ENCODE data around the gene HSD17B10.
"Not testable (repeated sequence)": the region's sequence is repeated elsewhere in the genome, so short reads cannot be mapped to it uniquely, and the experiment has no call there.

The HSD17B10 gene

DNA sequence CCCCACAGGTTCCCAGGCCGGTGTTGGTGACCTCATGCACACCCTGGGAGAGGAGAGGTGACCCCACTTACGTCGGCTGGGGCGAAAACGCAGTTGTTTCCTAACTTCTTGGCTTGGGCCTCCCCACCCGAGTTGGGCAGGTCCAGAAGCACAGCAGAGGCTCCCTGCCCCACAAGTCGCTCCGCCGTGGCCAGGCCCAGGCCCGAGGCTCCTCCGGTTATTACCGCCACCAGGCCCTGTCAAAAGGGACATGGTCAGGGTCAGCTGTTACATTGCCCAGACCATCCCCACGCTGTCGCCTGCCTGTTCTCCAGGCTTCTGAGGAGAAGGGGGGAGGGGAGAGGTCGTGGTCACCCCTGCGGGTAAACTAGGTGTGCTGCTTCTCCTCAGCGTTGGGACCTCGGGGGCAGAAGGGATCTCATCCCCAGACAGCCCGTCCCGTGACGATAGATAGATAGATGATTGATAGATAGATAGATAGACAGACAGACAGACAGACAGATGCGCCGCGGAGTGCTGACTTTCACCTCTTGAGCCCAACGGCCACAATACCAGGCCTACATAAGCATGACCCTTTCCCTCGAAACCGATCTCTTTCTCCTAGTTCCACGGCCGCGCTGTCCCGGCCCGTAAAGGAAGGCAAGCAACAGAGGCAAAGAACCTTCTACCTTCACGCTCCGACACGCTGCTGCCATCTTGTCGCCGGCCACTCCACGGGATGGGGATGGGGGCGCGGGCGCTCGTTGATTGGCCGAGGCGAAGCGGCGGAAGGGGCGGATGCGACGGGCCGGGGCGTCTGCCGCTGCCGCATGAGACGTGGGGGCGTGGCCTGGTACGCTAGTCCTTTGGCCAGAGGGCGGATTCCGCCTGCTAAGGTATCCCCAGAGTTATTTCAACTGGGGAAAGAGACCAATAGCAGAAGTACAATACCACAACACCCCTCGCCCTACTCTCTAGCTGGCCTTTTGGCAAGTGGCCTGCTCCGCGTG, at the start of gene HSD17B10:
Gene HSD17B10, minus strand, starts transcription at position 720 of the 989 bp plus-strand sequence. Its CDS starts 25 bp downstream, at position 695.
- peak; percentile 87 to 89 for DNase-seq

- DNase-seq = no peak
These were observed 49.2 kb upstream of the HSD17B10 start for GRCh38 chrX:53483416-53483815.

DNA sequence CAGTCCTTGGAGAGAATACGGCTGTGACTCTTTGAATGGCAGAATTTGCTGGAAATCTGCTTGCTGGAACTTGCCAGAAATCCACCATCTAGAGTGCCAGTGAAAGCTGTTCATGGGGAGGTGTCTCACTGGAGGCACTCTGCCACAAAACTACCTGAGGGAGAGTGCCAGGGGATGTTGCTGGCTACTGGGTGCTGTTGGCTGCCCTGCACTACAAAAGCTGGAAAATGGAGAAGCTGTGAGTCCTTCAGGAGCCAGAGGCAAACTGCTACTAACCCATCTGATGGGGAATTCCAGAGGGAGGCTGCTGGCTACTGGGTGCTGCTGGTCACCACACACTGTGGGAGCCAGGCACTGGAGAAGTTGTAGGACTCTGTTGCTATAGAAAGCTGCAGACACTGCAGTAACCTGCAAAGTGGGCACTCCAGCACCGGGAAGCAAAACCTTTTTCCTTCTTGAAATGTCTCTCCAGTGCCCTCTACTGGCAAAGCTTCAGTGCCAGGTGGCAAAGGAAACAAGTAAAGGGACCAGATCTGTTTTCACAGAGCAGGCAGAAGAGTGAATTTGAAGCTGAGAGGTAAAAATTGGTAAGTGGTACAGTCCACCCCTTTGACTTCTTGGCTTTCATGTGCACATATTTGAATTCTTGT, 47.8 kb upstream of the HSD17B10 start:
- DNase-seq = peak; percentile 39 to 51

- peak; percentile 1 to 3 for DNase-seq
These were observed 46.9 kb upstream of the HSD17B10 start for GRCh38 chrX:53481093-53481492.

DNA sequence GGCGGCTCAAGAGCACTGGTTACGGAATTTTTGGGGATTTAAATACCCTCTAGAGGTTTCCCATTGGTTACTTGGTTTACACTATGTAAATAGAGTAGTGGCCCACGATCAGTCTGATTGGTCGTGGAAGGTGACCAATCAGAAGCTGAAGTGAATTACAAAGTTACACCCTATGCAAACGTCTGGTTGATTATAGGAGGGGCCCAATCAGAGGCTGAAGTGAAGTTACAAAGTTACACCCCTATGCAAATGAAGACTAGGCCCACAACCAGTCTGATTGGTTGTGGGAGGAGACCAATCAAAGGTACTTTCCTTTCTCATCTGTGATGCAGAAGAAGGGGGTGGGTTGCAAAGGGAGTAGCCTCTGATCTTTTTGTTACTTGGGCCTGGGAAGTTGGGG, 45.1 kb upstream of the HSD17B10 start:
- no peak for DNase-seq

- DNase-seq = no peak
These were observed 42.2 kb upstream of the HSD17B10 start for GRCh38 chrX:53476371-53476770.

GRCh38 chrX:53474707-53475106, 40.5 kb upstream of the HSD17B10 start:
- DNase-seq = peak in 1 of 2 donors; percentile 3

- DNase-seq = no peak
These were observed 37.2 kb upstream of the HSD17B10 start for GRCh38 chrX:53471346-53471745.

- DNase-seq = not testable (repeated sequence)
These were observed 34.5 kb upstream of the HSD17B10 start for GRCh38 chrX:53468659-53469058.

DNA sequence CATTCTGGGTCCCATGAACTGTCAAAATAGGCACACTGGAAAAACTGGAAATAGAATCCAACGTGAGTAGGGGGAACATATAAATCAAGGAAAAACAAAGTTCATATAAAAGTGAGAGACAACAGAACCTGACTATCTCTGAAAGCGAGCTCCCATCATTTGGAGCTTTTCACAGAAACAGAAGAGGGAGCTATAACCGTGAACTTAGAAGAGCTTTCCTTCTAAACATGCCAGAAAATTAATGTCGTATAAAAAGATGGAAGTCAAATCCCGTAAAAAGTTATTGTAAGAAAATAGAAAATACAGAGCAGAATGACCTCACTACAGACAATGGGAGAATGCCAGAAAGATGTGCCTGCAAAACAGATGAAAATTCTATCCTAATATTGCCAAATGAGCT, 23.9 kb upstream of the HSD17B10 start:
- no peak for DNase-seq

GRCh38 chrX:53456254-53456653, 22.1 kb upstream of the HSD17B10 start:
- DNase-seq = no peak

DNA sequence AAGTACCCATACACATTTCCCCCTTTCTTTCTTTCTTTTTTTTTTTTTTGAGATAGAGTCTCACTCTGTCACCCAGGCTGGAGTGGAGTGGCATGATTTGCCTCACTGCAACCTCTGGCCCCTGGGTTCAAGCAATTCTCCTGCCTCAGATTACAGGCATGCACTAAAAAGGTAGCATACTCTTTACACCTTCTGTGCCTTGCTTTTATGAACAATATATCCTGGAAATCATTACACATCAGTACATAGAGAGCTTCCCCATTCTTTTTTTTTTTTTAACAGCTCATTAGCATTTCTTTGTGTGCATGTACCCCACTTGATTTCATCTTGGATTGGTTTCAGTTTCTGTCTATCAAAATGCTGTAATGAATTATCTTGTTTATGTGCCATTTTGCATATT, 18.6 kb upstream of the HSD17B10 start:
- no peak for DNase-seq

GRCh38 chrX:53449632-53450031, 15.5 kb upstream of the HSD17B10 start:
- no peak for DNase-seq

- no peak for DNase-seq
These were observed 13.3 kb upstream of the HSD17B10 start for GRCh38 chrX:53447441-53447840.

- DNase-seq = peak; percentile 47 to 53
These were observed 11.8 kb upstream of the HSD17B10 start for GRCh38 chrX:53445977-53446376.

DNA sequence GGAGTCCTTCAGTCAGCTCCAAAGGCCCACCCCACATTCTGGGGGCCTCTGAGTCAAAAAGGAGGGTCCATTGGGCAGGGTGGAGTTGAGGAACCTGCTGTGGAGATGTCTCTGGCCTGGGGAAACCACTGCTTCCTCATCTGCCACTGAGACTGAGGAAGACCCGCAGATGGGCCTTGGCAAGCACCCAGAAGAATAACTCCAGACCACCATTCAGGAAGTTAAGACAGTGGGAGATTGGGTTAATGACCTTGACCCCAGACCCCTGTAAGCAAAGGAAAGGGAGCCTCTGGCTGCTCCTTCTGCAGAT, 8.1 kb upstream of the HSD17B10 start:
- peak in 1 of 2 donors; percentile 11 for DNase-seq

DNA sequence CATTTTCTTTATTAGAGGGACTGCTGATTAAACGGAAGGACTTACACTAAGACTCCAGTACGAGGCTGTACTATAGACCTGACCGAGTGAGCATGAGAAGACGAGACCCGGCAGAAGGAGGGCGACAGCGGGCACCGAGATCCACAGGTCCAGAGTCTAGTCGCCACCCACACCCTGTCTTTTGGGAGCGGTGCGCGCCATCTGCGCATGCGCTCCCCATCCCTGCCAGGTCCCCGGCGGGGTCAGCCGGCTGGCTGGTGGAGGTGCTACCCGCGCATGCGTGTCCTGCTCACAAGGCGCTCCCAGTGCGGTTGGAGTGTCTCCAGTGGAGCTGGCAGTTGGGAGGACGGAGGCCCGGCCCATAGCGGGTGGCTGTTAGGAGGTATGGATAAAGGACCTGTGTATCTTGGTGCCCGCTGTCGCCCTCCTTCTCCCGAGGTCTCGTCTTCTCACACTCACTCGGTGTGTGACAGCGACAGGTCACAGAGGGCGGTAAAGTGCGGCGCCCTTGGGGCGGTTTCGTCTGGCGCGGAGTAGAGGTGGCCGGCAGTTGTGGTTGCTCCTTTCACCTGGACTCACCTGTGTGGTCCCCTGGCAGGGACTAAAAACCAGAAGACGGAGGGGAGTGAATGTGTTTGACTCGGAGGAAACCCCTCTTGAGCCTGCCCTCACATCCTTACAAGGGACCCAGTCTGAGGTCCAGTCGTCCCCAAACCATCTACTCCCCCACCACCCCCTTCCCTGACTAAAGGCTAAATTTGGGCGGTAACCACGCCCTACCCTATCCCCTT, 7.6 kb upstream of the HSD17B10 start:
- peak; percentile 80 to 86 for DNase-seq

DNA sequence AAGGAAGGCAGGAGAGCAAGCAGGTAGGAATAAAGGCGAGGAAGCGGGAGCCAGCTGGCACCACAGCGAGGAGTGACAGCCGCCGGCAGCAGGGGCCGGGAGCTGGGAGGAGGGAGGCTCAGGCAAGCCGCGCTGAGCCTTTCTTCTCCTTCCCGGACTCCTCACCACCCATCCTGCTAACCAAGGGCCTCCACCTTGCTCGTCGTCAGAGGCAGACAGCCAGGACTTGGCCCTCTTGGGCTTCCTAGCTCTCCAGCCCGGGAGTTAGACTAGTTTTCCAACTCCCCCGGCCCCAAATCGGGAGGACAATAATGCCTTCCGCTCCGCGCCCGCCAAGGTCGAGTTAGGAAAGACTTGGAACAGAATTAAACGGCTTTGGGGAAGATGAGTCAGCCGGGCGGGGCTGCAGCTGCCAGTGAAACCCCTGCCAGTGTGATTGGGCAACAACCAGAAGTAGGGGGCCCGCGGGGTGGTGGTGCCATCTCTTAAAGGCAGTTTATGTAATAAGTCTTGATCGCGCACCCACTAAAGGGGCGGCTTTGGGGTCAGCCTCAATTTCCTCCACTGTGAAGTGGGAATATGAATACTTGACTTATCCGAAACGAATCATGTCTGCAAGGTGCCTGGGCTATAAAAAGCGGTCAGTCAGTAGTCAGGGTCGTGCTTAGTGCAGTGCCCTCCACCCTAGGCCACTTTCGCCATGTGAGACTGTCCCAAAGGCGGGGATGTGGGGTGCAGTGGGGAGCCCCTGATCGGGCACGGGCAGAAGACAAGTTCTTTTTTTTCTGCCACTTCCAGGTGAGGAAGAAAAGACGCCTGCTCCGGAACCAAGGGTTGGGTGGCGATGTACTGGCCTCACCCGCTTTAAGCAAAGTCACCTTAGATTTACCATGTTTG, 6.7 kb upstream of the HSD17B10 start:
- DNase-seq = peak in 1 of 2 donors; percentile 59

DNA sequence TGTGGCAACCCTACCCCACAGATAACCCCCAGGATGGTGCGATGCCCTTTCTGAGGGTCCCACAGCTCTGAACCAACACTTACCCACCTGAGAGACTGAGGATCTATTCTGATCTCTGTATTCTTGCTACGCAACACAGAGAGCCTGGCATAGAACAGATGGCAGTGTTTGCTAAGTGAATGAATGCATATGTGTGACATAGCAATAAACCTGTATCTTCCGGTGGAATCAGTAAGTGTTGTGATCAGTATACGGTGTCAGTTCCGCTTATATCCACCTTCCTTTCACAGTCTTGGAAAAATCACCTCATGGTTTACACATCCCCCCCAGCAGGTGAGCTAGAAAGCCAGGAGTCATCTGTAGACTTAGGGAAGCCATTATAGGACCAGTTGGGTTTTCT, 5.9 kb upstream of the HSD17B10 start:
- no peak for DNase-seq

GRCh38 chrX:53438832-53439230, 4.7 kb upstream of the HSD17B10 start:
- no peak for DNase-seq

DNA sequence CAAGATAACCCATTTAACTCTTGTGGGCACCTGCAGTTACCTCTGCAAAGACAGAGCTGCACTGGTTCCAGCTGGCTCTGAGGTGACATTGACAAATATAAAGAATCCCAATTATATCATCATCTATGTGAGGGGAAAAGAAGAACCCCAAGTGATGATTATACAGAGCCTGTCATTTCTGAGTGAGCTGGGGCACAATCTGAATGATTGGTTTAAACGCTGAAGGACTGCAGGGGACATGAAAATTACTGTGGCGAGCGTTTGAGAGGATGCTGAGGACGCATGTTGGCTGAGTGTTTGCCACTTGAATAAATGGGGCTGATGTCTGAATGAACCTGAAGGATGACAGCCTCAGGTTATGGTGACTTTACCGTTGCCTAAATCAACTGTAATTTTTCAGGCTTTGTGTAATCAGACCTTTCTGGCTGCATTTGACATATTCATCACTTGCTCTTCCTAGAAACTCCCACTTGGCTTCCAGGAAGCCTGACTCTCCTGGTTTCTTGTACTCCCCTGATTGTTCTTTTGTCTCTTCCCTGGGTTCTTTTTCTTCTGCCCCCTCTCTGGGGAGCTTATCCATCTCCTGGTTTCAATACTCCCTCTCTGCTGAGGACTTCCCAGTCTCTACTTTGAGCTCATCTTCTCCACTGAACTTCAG, 4.1 kb upstream of the HSD17B10 start:
- no peak for DNase-seq

DNA sequence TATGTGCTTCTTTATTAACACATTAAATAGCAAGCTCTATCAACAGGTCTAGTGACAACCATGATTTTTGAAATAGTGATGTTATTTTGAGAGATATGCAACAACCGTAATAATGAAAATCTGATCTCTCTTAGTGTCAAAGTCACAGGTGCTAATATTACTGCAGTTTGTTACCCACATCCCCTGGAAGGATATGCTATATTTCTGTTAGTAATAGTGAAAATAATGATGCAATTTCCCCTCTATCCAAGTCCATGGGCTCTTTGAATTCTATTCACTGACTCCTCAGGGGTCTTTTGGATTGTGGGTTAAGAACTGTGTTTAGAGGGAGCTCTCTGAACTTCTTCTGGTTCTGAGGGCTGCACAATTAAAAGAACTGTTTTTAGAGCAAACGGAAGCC, 3.0 kb upstream of the HSD17B10 start:
- no peak for DNase-seq
